Hematopoietic multipotent progenitor cell treated with erythropoietin and hydrocortisone succinate and interleukin-3 and kit ligand, for 17 days (in vitro differentiated cells): ENCODE measurements around the gene PPM1B.
A peak's percentile ranks its signal among the peaks of the same experiment; 100 is the strongest.
"Not testable (repeated sequence)": the region's sequence is repeated elsewhere in the genome, so short reads cannot be mapped to it uniquely, and the experiment has no call there.

Experiments used
- DNase-seq: peaks from one replicate; pipeline ENCODE4 v3.0.0-alpha.2; 2015; ENCODE audit warnings: low spot score

Gene PPM1B

GRCh38 chr2:44163777-44164176 is 4.9 kb upstream of the PPM1B start:
- DNase-seq: no peak

GRCh38 chr2:44164617-44165016 is 4.1 kb upstream of the PPM1B start:
- DNase-seq: no peak

- DNase-seq: no peak
Measured at GRCh38 chr2:44166096-44166495, 2.6 kb upstream of the PPM1B start.

GRCh38 chr2:44167311-44167907 is 1.3 kb upstream of the PPM1B start:
- DNase-seq: no peak

- DNase-seq: peak; percentile 98
Measured at GRCh38 chr2:44167908-44168680, 581 bp upstream of the PPM1B start.

- peak; percentile 57 for DNase-seq
Measured at GRCh38 chr2:44169155-44169898, 652 bp downstream of the PPM1B start.

- DNase-seq: peak; percentile 38
Measured at GRCh38 chr2:44170311-44170717, 1.6 kb downstream of the PPM1B start.

- peak; percentile 26 for DNase-seq
Measured at GRCh38 chr2:44171018-44171417, 2.3 kb downstream of the PPM1B start.

GRCh38 chr2:44171442-44171841 is 2.8 kb downstream of the PPM1B start:
- not testable (repeated sequence) for DNase-seq

GRCh38 chr2:44172576-44172975 is 3.9 kb downstream of the PPM1B start:
- no peak for DNase-seq

GRCh38 chr2:44178950-44179349 is 10.3 kb downstream of the PPM1B start:
- DNase-seq: no peak

- DNase-seq: no peak
Measured at GRCh38 chr2:44181648-44182047, 13.0 kb downstream of the PPM1B start.

GRCh38 chr2:44184106-44184505 is 15.4 kb downstream of the PPM1B start:
- DNase-seq: no peak

- no peak for DNase-seq
Measured at GRCh38 chr2:44186810-44187209, 18.1 kb downstream of the PPM1B start.

GRCh38 chr2:44187251-44187650 is 18.6 kb downstream of the PPM1B start:
- no peak for DNase-seq

GRCh38 chr2:44188696-44189095 is 20.0 kb downstream of the PPM1B start:
- no peak for DNase-seq

- DNase-seq: no peak
Measured at GRCh38 chr2:44189104-44189503, 20.4 kb downstream of the PPM1B start.

GRCh38 chr2:44190526-44190925 is 21.9 kb downstream of the PPM1B start:
- no peak for DNase-seq

- no peak for DNase-seq
Measured at GRCh38 chr2:44191739-44192138, 23.1 kb downstream of the PPM1B start.

- DNase-seq: no peak
Measured at GRCh38 chr2:44192646-44193045, 24.0 kb downstream of the PPM1B start.

- DNase-seq: no peak
Measured at GRCh38 chr2:44195714-44196113, 27.0 kb downstream of the PPM1B start.

- no peak for DNase-seq
Measured at GRCh38 chr2:44197816-44198215, 29.1 kb downstream of the PPM1B start.

GRCh38 chr2:44200011-44200410 is 31.3 kb downstream of the PPM1B start:
- DNase-seq: no peak
